CD14-positive monocyte (primary cell): ENCODE data around the gene TFDP2. TPM values are rescaled to one million over a fixed set of nuclear protein-coding genes. Genes with fewer than 3 reads are reported as not detected.

Experiments used
- DNase-seq, 3 donors: peaks; one replicate each; pipeline ENCODE4 v3.0.0-alpha.2; 2011 to 2022
- H2AFZ ChIP-seq: 2 replicates; pipeline ENCODE4 v1.6.0; 2012; ENCODE audit warnings: mild to moderate bottlenecking, low read depth, low read length, inconsistent platforms; ENCODE audit not compliant: insufficient read depth, poor library complexity, severe bottlenecking
- H3K27ac ChIP-seq, 2 donors: 1 replicate in 1 of 2; 2 replicates in 1 of 2; pipeline ENCODE4 v1.5.1; 2012 to 2013; ENCODE audit warnings: low read length in 2 of 2, control low read depth in 1 of 2, inconsistent platforms in 1 of 2, low read depth in 1 of 2, mild to moderate bottlenecking in 1 of 2
- H3K27me3 ChIP-seq, 2 donors: one replicate each; pipeline versions ENCODE4 v1.6.0 to v1.6.1; 2011 to 2013; ENCODE audit warnings: low read length in 2 of 2; ENCODE audit not compliant: control insufficient read depth in 2 of 2, insufficient read depth in 2 of 2
- H3K36me3 ChIP-seq, 2 donors: replicated peaks in 1 of 2; 1 replicate in 1 of 2; 2 replicates in 1 of 2; pipeline versions ENCODE4 v1.5.1 to v1.6.1; 2012 to 2013; ENCODE audit warnings: low read length in 2 of 2, control low read depth in 1 of 2, inconsistent platforms in 1 of 2, mild to moderate bottlenecking in 1 of 2; ENCODE audit not compliant: insufficient read depth in 2 of 2, control insufficient read depth in 1 of 2
- H3K4me1 ChIP-seq, 2 donors: 1 replicate in 1 of 2; 2 replicates in 1 of 2; pipeline versions ENCODE4 v1.5.1 to v1.6.1; 2012 to 2013; ENCODE audit warnings: low read length in 2 of 2, control low read depth in 1 of 2, inconsistent platforms in 1 of 2, mild to moderate bottlenecking in 1 of 2, moderate library complexity in 1 of 2; ENCODE audit not compliant: insufficient read depth in 2 of 2, control insufficient read depth in 1 of 2
- H3K4me2 ChIP-seq: replicated peaks from 2 replicates; pipeline ENCODE3; 2012; ENCODE audit warnings: low read length, moderate library complexity, mild to moderate bottlenecking; ENCODE audit not compliant: poor library complexity, severe bottlenecking; ENCODE audit errors: extremely low read depth
- H3K4me3 ChIP-seq, 3 experiments: fragments of 200-600 bp in 1 of 3; sonication (generic) in 1 of 3; replicated peaks in 1 of 3; 1 replicate in 2 of 3; 2 replicates in 1 of 3; pipeline ENCODE4 v1.5.1; 2011 to 2013; ENCODE audit warnings: low read length in 3 of 3, mild to moderate bottlenecking in 3 of 3, control low read depth in 2 of 3, low read depth in 2 of 3, inconsistent platforms in 1 of 3, moderate library complexity in 1 of 3
- H3K79me2 ChIP-seq: 2 replicates; pipeline ENCODE4 v1.6.0; 2012; ENCODE audit warnings: mild to moderate bottlenecking, control low read depth, inconsistent platforms, low read length, moderate library complexity; ENCODE audit not compliant: insufficient read depth
- H3K9ac ChIP-seq: 2 replicates; pipeline ENCODE4 v1.6.0; 2017; ENCODE audit warnings: low read length, mild to moderate bottlenecking; ENCODE audit not compliant: insufficient read depth, poor library complexity, severe bottlenecking
- H3K9me3 ChIP-seq, 2 donors: replicated peaks in 1 of 2; 1 replicate in 1 of 2; 2 replicates in 1 of 2; pipeline versions ENCODE4 v1.5.1 to v1.6.1; 2012 to 2013; ENCODE audit warnings: low read length in 2 of 2, control low read depth in 1 of 2; ENCODE audit not compliant: control insufficient read depth in 1 of 2, insufficient read depth in 1 of 2
- H4K20me1 ChIP-seq: 2 replicates; pipeline ENCODE4 v1.6.0; 2012; ENCODE audit warnings: mild to moderate bottlenecking, low read length, control low read depth, moderate library complexity; ENCODE audit not compliant: insufficient read depth
- H3K27ac Mint-ChIP-seq, 7 donors: one replicate each; pipeline ENCODE4 v1.8.0; 2020; ENCODE audit warnings: mild to moderate bottlenecking in 7 of 7, mixed read lengths in 7 of 7, moderate library complexity in 6 of 7, inconsistent platforms in 2 of 7
- H3K27me3 Mint-ChIP-seq, 3 donors: one replicate each; pipeline ENCODE4 v1.8.0; 2021 to 2022; ENCODE audit warnings: low read depth in 3 of 3, mild to moderate bottlenecking in 3 of 3, mixed read lengths in 3 of 3, moderate library complexity in 3 of 3, inconsistent platforms in 1 of 3
- H3K36me3 Mint-ChIP-seq, 2 donors: one replicate each; pipeline ENCODE4 v1.8.0; 2020; ENCODE audit warnings: mixed read lengths in 2 of 2, inconsistent platforms in 1 of 2, mild to moderate bottlenecking in 1 of 2
- H3K4me1 Mint-ChIP-seq: one replicate; pipeline ENCODE4 v1.8.0; 2020; ENCODE audit warnings: mild to moderate bottlenecking, mixed read lengths
- H3K4me3 Mint-ChIP-seq, 2 donors: one replicate each; pipeline ENCODE4 v1.8.0; 2020; ENCODE audit warnings: mild to moderate bottlenecking in 2 of 2, mixed read lengths in 2 of 2, moderate library complexity in 1 of 2
- H3K9me3 Mint-ChIP-seq, 7 donors: one replicate each; pipeline ENCODE4 v1.8.0; 2020 to 2022; ENCODE audit warnings: mixed read lengths in 7 of 7, mild to moderate bottlenecking in 6 of 7, moderate library complexity in 6 of 7, inconsistent platforms in 2 of 7
- WGBS: methylation state at CpG from one replicate; pipeline ENCODE4 v1.1.5; 2013; ENCODE audit warnings: missing lambda C conversion rate; ENCODE audit not compliant: insufficient coverage; 5-methylcytosine and 5-hydroxymethylcytosine counted together
- intact Hi-C, 2 donors: fragments of 100-400 bp; cut with micrococcal nuclease; formaldehyde crosslinking; loops; one replicate each; pipeline versions ENCODE4 v1.15.0 to v1.15.1; 2023
- polyA plus RNA-seq, 3 donors: library from polyadenylated mRNA; depleted of rRNA in 1 of 3; unstranded in 2 of 3; stranded (reverse) in 1 of 3; fragments of 300-500 nt in 2 of 3; fragments of >200 nt in 1 of 3; fragmentation: Illumina TruSeq in 2 of 3; gene quantifications; 1 replicate in 2 of 3; 2 replicates in 1 of 3; pipeline ENCODE4 v1.2.3, GENCODE V29; 2012 to 2021
- TF ChIP-seq, protein P1 (sequence below): fragments of 200-600 bp; IDR thresholded peaks from one replicate; pipeline ENCODE4 v1.8.0; 2022; ENCODE audit warnings: antibody characterized with exemption, mild to moderate bottlenecking

Gene TFDP2
- polyA plus RNA-seq, 3 donors = 1.1 to 3.5 (median 1.7) TPM

DNA sequence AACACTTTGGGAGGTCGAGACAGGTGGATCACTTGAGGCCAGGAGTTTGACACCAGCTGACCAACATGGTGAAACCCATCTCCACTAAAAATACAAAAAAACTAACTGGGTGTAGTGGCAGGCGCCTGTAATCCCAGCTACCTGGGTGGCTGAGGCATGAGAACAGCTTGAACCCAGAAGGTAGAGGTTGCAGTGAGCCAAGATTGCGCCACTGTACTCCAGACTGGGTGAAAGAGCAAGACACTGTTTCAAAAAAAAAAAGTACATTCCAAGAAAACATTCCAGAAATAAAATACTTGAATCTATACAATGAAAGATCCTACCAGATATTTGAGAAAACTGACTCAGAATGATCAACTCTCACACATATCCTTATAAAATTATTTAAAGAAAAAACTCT is 30.4 kb downstream of the TFDP2 start:
- Histone ChIP-seq H3K4me3 (no peak overlapping the region), H3K9me3 (no peaks in the 10 kb centered on the region), H3K27ac (no peak overlapping the region), H3K4me1 (peaks cover 9% of the 10 kb centered on the region in 2 donors), H3K9ac (no peak overlapping the region), H3K27me3 (no peaks in the 10 kb centered on the region), H3K4me2 (no peak overlapping the region), H4K20me1 (no peaks in the 10 kb centered on the region), H3K36me3 (no peaks in the 10 kb centered on the region), H3K79me2 (no peaks in the 10 kb centered on the region), H2AFZ (no peak overlapping the region)
- Mint-ChIP-seq H3K36me3 (no peaks in the 10 kb centered on the region), H3K9me3 (peaks cover 0 to 5% (median 0%) of the 10 kb centered on the region in 7 donors), H3K27me3 (no peaks in the 10 kb centered on the region), H3K4me1 (peaks cover 9% of the 10 kb centered on the region), H3K4me3 (no peak overlapping the region), H3K27ac (no peak overlapping the region)
- WGBS = no CpG with 5 or more reads among the region's 3 CpGs
- DNase-seq = no peak
- TF ChIP-seq, protein P1, sequence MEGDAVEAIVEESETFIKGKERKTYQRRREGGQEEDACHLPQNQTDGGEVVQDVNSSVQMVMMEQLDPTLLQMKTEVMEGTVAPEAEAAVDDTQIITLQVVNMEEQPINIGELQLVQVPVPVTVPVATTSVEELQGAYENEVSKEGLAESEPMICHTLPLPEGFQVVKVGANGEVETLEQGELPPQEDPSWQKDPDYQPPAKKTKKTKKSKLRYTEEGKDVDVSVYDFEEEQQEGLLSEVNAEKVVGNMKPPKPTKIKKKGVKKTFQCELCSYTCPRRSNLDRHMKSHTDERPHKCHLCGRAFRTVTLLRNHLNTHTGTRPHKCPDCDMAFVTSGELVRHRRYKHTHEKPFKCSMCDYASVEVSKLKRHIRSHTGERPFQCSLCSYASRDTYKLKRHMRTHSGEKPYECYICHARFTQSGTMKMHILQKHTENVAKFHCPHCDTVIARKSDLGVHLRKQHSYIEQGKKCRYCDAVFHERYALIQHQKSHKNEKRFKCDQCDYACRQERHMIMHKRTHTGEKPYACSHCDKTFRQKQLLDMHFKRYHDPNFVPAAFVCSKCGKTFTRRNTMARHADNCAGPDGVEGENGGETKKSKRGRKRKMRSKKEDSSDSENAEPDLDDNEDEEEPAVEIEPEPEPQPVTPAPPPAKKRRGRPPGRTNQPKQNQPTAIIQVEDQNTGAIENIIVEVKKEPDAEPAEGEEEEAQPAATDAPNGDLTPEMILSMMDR = no peak
- intact Hi-C loops = no loop called here

DNA sequence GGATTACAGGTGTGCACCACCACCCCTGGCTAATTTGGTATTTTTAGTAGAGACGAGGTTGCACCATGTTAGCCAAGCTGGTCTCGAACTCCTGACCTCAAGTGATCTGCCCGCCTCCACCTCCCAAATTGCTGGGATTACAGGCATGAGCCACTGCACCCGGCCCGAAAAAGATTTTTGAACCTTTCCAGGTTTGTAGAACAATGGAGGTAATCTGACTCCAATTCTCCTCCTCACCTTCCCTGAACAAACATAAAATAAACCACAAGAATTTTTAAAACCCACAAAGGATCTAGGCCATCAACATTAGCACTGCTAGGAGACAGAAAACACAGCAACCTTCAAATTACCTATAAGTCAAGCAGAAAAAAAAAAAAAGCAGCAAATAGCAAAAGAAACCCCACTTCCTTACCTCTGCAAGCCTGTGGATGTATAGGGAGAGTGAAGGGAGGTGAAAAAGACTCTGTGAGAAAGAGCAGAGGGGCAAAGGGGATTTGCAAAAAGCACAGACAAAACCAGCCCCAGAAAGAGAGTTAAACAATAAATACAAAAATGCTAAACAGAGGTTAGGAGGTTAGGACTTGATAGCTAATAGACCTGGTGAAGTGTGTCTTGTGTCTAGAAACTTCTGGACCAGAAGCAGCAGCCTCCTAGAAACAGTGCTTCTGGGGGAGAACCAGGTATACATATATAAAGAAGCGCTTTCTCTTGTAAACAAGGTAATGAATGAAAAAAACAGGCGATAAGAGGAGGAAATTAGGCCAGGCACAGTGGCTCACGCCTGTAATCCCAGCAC is 32.1 kb downstream of the TFDP2 start:
- peaks cover 9% of the 10 kb centered on the region for H3K4me1 Mint-ChIP-seq
- peaks cover 0 to 10% (median 2%) of the 10 kb centered on the region in 7 donors for H3K9me3 Mint-ChIP-seq
- intact Hi-C loops = no loop called here

More for the DNA sequence above, 32.1 kb downstream of the TFDP2 start:
- H3K79me2 ChIP-seq = no peaks in the 10 kb centered on the region
- H3K9ac ChIP-seq = no peak overlapping the region
- no peak for DNase-seq
- H3K4me3 Mint-ChIP-seq = no peak overlapping the region
- H3K27me3 ChIP-seq = no peaks in the 10 kb centered on the region
- H3K4me2 ChIP-seq = no peak overlapping the region
- H3K27ac ChIP-seq = no peak overlapping the region
- no peaks in the 10 kb centered on the region for H3K36me3 Mint-ChIP-seq
- no peaks in the 10 kb centered on the region for H3K27me3 Mint-ChIP-seq
- peaks cover 9% of the 10 kb centered on the region in 2 donors for H3K4me1 ChIP-seq
- H3K27ac Mint-ChIP-seq = peak overlapping the region in 1 of 7 donors; percentile 27
- H3K9me3 ChIP-seq = no peaks in the 10 kb centered on the region
- H4K20me1 ChIP-seq = no peaks in the 10 kb centered on the region
- H2AFZ ChIP-seq = no peak overlapping the region
- TF ChIP-seq, protein P1 = no peak
- no peak overlapping the region for H3K4me3 ChIP-seq
- WGBS = 97% methylated on average over 5 of the region's 8 CpGs
- no peaks in the 10 kb centered on the region for H3K36me3 ChIP-seq
